Stimulated activated CD4-positive, alpha-beta T cell treated with anti-CD3 and anti-CD28 coated beads, Interleukin-1b, Interleukin-23, amount 100 ng/mL, for 1 hour (primary cell): Measurements from ENCODE around the gene TF.
"Not testable (repeated sequence)": the region's sequence is repeated elsewhere in the genome, so short reads cannot be mapped to it uniquely, and the experiment has no call there.

ENCODE experiments used
- DNase-seq, 2 donors: peaks; one replicate each; pipeline ENCODE4 v3.0.0-alpha.2; 2020; ENCODE audit warnings: low read depth in 2 of 2

Gene TF

GRCh38 chr3:133745981-133746711 is at the start of gene TF:
Gene TF (plus strand): TSS chr3:133746393. CDS start chr3:133746441, 48 bp downstream.
- no peak for DNase-seq

GRCh38 chr3:133697960-133698359 is 48.2 kb upstream of the TF start:
- no peak for DNase-seq

GRCh38 chr3:133699467-133699866 is 46.7 kb upstream of the TF start:
- no peak for DNase-seq

- no peak for DNase-seq
These were observed 46.3 kb upstream of the TF start for GRCh38 chr3:133699903-133700302.

GRCh38 chr3:133700351-133700750 is 45.8 kb upstream of the TF start:
- DNase-seq = no peak

GRCh38 chr3:133701435-133702358 is 44.5 kb upstream of the TF start:
- no peak for DNase-seq

- no peak for DNase-seq
These were observed 42.3 kb upstream of the TF start for GRCh38 chr3:133703915-133704314.

GRCh38 chr3:133706033-133706432 is 40.2 kb upstream of the TF start:
- no peak for DNase-seq

- no peak for DNase-seq
These were observed 36.9 kb upstream of the TF start for GRCh38 chr3:133709139-133709750.

- no peak for DNase-seq
These were observed 35.2 kb upstream of the TF start for GRCh38 chr3:133711013-133711412.

- no peak for DNase-seq
These were observed 34.2 kb upstream of the TF start for GRCh38 chr3:133712017-133712416.

- DNase-seq = no peak
These were observed 32.8 kb upstream of the TF start for GRCh38 chr3:133713347-133713746.

- no peak for DNase-seq
These were observed 28.8 kb upstream of the TF start for GRCh38 chr3:133717424-133717823.

GRCh38 chr3:133722935-133723334 is 23.3 kb upstream of the TF start:
- DNase-seq = no peak

GRCh38 chr3:133730993-133731392 is 15.2 kb upstream of the TF start:
- DNase-seq = no peak

- not testable (repeated sequence) for DNase-seq
These were observed 14.0 kb upstream of the TF start for GRCh38 chr3:133732231-133732630.

GRCh38 chr3:133733226-133733625 is 13.0 kb upstream of the TF start:
- no peak for DNase-seq

GRCh38 chr3:133734305-133734704 is 11.9 kb upstream of the TF start:
- no peak for DNase-seq

- DNase-seq = no peak
These were observed 3.7 kb upstream of the TF start for GRCh38 chr3:133742351-133743091.

- no peak for DNase-seq
These were observed 2.0 kb upstream of the TF start for GRCh38 chr3:133744241-133744640.

GRCh38 chr3:133745108-133745507 is 1.1 kb upstream of the TF start:
- no peak for DNase-seq

- DNase-seq = no peak
These were observed 496 bp downstream of the TF start for GRCh38 chr3:133746712-133747066.
